Raji (cell line): ENCODE results near the gene MSI2.

Experiments used
- POLR2A ChIP-seq: IDR thresholded peaks from 2 replicates; pipeline ENCODE4 v1.6.1; 2011; ENCODE audit warnings: low read depth, low read length, control low read depth; ENCODE audit not compliant: insufficient read depth

MSI2 gene

GRCh38 chr17:57293077-57293476 is 36.8 kb downstream of the MSI2 start:
- TF ChIP-seq POLR2A, result no peak

DNA sequence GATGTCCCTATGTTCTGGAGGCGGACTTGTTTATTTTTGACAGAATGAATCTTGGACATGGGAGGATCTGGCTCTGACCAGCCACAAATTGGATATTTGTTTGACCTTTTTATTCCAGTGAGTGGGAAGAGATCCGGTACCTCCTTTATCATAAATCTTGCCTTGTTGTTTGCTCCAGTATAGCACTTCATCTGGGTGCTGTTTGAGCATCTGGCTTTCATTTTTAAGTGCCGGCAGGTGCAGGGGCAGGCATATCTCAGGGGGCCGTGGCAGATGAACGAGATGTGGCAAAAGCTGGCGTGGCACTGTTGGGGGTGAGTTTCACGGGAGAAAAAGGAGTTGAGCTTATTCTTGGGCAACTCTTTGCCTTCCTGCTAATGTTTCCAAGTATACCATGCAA is 37.8 kb downstream of the MSI2 start:
- no peak for TF ChIP-seq POLR2A

GRCh38 chr17:57294629-57295501 is 38.5 kb downstream of the MSI2 start:
- no peak for TF ChIP-seq POLR2A

DNA sequence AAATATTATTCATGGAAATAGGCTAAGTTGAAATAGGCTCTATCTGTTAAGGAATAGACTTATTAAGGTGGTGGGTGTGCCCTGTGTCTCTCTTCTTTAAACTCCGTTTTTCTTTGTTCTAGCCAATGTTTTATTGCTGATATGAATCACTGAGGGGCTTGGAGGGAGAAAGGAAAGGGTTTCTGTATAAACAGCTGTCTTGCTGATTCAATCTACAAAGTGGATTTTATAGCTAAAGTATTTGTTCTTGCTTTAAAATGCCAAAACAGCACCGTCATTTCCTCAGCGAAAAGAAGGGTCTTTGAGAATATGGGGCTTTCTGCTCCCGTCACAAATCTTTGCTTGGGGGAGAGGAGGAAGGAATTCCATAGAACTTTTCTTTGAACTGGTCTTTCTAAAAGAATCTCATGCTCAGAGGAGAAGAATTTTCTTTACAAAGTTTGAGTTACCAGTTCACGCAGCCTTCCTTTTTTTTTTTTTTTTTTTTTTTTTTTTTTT is 39.3 kb downstream of the MSI2 start:
- TF ChIP-seq POLR2A, result no peak

DNA sequence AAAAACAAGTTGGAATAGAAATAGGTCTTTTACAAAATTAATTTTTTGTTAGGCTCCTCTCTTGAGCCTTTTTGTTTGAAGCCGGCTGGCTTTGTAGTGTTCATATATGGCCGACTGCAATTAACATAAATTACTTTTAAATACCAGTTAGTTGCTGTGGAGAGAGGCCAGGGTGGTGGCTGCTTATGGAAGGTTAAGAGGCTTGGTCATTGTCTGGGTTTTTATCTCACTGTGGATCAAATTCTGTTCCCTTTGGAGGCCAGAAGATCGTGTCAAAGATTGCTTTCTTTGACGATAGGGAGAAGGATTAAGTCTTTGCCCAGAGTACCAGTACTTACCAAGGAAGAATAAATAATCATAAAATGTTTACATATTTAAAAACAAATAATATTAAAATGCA is 39.9 kb downstream of the MSI2 start:
- TF ChIP-seq POLR2A, result no peak

DNA sequence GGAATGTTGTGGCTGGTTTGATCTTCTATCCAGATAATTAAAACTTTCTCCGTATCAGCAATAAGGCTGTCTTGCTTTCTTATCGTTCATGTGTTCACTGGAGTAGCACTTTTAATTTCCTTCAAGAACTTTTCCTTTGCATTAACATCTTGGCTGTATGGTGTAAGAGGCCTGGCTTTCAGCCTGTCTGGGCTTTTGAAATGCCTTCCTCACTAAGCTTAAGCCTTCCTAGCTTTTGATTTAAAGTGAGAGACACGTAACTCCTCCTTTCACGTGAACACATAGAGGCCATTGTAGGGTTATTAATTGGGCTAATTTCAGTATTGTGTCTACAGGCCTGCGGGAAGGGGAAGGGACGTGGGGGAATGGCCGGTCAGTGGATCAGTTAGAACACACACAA is 42.9 kb downstream of the MSI2 start:
- TF ChIP-seq POLR2A, result no peak

DNA sequence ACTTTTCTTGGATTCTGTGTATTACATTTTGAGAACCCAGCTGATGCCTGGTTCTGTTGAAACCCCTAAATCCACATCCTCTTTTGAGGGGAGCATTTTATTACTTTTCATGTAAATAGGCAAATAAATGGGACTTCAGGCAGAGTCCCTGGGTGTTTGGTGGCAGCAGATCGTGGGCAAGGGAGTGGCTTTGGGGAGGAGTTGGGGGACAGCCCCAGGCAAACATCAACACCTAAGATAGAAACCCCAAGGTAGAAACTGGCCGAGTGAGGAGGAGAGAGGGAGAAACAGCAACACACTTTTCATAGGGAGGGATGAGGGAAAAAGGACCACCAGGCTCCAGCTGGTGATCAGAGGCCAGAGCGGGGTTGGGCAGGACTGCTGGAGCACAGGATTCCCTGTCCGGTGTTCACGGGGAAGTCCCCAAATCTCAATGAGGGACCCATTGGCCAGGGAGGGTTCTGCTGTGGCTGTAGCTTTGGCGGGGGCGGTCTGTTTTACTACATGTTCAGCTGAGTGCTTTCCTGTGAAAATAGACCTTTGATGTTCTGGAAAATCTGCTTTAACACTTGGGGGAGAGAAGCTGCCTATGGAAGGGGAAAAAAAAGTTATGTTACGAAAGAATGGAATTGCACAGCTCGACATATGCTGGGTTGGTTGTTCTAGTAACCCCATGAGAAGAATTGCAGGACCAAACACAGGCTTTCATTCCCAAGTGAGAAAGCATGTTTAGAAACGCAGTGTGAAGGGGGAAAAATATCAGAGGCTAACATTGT is 46.6 kb downstream of the MSI2 start:
- no peak for TF ChIP-seq POLR2A

GRCh38 chr17:57305144-57305728 is 48.9 kb downstream of the MSI2 start:
- TF ChIP-seq POLR2A, result no peak

GRCh38 chr17:57305908-57306504 is 49.7 kb downstream of the MSI2 start:
- TF ChIP-seq POLR2A, result no peak

DNA sequence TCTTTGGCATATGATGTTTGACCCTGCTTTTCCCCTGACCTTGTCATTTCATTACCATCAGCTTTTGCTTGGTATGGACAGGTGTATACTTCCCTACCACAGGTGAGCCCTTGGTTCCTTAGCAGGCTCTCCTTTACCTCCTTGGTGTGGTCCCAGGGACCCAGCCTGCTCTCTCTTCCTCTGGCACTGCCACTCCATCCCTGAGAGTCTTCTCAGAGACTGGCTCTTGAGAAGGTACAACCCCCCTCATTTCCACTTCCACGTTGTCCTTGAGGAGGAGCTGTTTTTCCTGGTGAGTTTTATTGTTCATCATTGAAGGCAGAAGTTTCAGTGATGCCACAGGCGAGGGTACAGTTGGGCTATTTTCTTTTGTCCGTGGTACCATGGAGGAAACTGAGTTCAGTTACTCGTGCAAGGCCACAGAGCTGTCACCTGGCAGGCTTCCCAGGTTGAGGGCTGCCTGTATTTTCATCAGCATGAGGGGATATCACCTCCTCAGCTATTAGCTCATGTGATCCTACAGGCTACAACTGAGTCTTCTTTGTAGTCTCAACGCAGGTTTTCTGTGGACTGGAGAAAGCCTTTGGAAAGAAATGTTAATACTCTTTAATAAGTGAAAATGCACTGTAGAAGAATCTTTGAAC is 52.3 kb downstream of the MSI2 start:
- TF ChIP-seq POLR2A, result no peak

GRCh38 chr17:57309479-57309878 is 53.2 kb downstream of the MSI2 start:
- TF ChIP-seq POLR2A, result no peak

DNA sequence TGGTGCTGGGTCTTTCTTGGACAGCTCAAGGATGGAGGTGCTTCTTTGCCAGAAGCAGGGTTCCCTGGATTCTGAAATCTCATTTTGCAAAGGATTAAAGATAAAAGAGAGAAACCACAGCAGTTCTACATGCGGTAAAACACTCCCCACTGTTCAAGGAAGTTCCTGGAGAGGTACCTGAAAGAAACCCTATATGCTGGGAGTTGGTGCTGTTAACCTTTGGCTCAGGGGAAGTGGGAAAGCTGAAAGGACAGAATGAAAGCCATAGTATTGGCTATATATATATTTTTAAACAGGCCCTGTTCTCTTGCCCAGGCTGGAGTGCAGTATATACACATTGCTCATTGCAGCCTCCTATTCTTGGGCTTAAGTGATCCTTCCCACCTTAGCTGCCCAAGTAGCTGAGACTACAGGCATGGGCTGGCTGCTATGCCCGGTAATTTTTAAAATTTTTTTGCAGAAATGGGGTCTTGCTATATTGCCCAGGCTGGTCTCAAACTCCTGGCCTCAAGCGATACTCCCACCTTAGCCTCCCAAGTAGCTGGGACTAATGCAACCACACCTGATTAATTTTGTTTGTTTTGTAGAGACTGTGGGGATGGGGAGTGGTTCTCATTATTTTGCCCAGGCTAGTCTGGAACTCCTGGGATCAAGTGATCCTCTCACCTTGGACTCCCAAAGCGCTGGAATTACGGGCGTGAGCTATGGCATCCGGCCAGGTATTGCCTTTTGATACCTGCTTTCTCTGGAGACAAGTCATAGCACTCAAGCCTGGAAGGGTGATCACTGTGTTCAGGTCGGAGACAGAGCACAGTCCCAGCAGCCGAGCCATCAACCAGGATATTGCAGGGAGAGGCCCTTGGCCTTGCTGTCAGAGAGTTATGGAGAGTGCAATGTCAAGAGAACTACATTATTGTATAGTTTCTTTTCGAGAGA is 55.2 kb downstream of the MSI2 start:
- no peak for TF ChIP-seq POLR2A

DNA sequence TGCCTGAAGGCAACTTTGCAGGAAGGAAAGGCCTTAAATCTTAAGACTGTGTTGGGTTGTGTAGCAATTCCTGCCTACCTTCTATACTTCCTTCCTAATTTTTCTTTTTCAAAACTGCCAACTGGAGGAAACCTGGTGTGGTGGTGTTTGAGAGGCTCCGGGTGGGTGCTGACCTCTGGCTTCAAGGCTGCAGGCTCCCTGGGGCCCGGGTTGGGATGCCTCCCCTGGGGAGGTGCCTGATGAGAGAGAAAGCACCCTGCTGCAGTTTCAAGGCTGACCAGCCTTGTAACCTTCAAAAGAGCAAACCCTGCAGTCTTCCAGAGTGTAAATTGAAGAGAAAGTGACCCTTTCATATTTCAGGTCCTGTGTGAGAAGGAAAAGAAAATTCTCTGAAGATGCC is 55.9 kb downstream of the MSI2 start:
- TF ChIP-seq POLR2A, result no peak
